ENCODE results near the gene BTBD19.
"Not testable (repeated sequence)": the region's sequence is repeated elsewhere in the genome, so short reads cannot be mapped to it uniquely, and the experiment has no call there.

The BTBD19 gene

GRCh38 chr1:44826375-44827196 lies 18.3 kb downstream of the BTBD19 start:
- in situ Hi-C loops (cut with MboI; ENCODE audit: low sequenced_read_pairs), result no loop called here

DNA sequence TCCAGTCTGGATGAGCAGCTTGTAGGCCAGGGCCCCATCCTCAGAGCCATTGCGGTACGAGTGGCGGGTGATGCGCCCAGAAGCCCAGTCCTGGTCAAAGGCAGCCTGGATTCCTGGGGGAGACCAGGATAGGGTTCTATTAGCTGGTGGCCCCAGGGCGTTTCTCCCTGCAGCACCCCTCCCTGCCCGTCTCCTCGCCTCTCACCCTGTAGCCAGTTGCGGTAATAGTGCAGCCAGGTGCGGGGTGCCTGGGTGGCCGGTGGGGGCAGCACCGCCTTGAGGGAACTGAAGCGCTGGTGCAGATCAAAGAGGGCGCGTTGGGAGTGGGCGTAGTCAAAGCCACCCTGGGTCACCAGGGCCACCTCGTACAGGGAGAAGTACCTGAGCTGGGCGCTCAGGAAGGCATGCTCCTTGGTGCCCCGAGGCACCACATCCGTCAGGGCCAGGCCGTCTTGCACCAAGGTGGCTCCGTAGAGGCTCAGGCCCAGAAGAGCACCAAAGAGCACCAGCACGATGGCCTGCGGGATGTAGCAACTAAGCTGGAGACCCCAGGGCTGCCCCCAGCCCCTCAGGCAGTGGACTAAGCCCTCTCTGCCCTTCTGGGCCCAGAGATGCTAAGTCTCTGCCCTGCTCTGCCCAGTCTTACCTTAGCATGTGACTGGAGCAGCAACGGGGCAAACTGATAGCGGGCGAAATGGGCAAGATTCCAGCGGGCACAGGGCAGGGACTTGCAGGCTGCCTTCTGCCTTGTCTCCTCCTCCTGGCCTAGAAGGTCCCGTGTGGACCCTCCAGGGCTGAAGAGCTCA lies 19.1 kb downstream of the BTBD19 start:
- in situ Hi-C loops (cut with MboI; ENCODE audit: low sequenced_read_pairs), result no loop called here

GRCh38 chr1:44828003-44828651 lies 19.8 kb downstream of the BTBD19 start:
- in situ Hi-C loops (cut with MboI; ENCODE audit: low sequenced_read_pairs), result no loop called here

GRCh38 chr1:44828841-44829440 lies 20.6 kb downstream of the BTBD19 start:
- in situ Hi-C loops (cut with MboI; ENCODE audit: low sequenced_read_pairs), result no loop called here

DNA sequence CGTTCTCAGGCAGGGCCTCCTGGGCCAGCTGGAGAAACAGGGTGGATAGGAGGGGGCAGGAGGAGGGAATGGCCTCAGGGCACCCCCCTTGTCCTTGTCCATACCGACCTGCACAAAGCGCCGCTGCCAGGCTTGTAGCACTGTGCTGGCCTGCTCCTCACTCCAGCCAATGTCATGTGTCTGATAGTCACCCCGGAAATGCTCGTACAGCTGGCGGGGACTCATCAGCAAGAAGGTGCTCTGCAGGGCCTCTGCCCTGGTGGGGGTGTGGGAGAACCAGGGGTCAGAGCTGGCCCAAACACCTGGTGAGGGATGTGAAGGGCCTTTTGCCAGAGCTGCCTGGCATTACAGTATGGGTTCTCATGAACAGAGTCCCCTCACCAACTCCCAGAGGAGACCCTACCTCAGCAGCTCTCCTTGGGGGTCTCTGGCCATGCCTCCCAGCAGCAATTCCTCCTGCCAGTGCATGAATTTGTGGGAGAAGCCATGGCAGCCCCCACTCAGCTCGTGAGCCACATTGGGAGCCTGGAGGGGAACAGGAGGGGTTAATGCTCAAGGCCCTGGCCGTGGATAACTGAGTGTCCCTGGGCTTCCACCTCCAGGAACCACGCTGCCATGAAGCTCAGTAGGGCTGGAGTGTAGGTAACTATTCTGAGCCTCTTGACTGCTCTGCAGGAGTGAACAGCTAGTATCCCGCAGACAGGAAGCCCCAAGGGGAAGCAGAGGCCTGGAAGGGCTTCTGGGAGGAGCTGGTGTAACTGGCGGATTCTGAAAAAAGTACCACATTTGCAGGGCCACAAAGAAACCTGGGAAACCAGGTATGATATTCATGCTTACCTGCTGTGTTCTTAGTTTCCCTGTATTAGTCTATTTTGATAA lies 21.4 kb downstream of the BTBD19 start:
- in situ Hi-C loops (cut with MboI; ENCODE audit: low sequenced_read_pairs), result no loop called here

DNA sequence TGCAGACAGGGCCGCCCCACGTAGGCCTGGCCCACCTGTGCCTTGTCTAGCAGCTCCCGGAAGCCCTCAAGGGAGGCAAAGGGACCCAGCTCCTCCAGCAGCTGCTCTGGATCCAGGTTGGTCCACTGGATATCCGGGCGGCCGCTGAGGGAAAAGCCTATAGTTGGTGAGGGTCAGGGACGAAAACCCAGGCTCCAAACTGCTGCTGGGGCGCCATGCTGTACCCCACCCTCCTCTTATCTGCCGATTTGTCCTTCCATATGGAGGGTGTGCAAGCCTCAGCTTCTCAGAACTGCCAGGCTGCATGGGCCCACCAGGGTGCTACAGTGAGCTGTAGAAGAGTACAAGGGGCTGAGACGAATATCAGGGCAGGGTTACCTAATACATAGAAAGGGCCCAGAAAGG lies 22.6 kb downstream of the BTBD19 start:
- in situ Hi-C loops (cut with MboI; ENCODE audit: low sequenced_read_pairs), result no loop called here

DNA sequence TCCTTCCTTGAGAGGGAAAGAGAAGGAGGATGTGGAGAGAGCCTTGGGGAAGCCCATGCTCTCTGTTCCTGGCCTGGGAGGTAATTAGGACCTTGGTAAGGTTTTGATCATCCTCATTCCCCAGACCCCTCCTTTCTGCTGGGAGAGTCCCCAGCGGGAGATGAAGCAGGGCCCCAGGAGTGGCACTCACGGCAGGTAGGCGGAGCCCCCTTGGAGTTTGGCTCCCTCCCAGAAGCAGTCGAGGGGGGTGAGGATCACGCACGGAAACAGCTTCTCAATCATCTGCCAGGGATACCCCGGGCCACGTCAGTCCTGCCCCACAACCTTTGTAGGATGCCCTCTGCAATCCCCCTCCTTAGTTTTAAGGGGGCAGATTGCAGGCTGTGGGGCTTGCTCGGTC lies 23.2 kb downstream of the BTBD19 start:
- in situ Hi-C loops (cut with MboI; ENCODE audit: low sequenced_read_pairs), result no loop called here

DNA sequence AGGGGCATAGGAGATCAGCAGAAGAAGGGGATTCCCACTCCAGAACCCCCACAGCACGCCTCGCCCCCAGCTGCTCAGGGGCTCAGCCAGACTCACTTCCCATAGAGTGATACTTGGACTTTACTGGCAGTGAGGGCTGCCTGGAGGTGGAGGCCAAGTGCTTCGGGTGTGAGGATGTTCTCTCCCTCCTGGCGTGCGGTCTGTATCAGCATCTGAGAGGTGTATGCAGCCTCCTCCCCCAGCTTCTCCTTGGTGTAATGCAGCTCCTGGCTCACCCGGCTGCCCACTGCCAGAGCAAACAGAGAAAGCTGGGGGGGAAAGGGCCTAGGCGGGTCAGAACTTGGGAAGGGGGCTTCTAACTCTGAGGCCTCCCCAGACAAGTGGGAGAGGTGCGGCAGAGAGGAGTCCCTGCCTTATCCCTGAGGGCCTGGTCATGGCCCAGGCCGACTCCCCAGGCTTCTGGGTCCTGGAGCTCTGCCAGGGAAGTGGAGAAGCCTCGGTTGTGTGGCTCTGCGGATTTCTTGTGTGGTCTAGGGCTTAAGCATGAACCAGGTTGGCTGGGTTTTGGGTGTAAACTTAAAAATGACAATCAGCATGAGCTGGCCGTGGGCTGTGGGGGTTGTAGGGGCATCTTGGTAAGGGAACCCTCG lies 23.9 kb downstream of the BTBD19 start:
- in situ Hi-C loops (cut with MboI; ENCODE audit: low sequenced_read_pairs), result no loop called here

DNA sequence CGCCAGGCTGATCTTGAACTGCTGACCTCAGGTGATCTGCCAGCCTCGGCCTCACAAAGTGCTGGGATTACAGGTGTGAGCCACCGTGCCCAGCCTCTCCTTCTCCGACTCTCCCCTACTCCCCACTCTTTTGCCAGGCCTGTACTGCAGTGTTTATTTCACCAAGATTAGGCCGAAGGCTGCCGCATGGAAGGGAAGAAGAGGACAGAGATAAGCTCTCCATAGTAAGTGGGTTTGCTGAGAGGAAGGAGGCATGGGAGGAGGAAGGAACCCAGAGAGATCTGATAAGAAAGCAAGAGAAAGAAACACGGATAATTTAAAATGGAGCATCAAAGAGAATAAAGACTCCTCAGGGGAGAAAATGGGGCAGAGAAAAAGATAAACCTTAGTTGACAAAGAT lies 26.0 kb downstream of the BTBD19 start:
- in situ Hi-C loops (cut with MboI; ENCODE audit: low sequenced_read_pairs), result no loop called here

GRCh38 chr1:44835738-44836675 lies 27.7 kb downstream of the BTBD19 start:
- in situ Hi-C loops (cut with MboI; ENCODE audit: low sequenced_read_pairs), result no loop called here

DNA sequence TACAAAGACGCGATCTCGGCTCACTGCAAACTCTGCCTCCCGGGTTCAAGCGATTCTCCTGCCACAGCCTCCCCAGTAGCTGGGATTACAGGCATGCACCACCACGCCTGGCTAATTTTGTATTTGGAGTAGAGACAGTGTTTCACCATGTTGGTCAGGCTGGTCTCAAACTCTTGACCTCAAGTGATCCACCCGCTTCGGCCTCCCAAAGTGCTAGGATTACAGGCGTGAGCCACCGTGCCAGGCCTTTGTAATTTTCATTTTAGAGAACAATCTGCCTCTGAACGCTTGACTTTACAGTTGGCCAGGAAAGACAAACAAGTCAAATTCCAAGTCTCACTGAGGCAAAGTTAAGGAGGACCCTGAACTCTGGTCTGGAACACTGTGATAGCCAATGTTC lies 30.0 kb downstream of the BTBD19 start:
- in situ Hi-C loops (cut with MboI; ENCODE audit: low sequenced_read_pairs), result not testable (repeated sequence)

- in situ Hi-C loops (cut with MboI; ENCODE audit: low sequenced_read_pairs), result no loop called here
These were observed 31.3 kb downstream of the BTBD19 start for GRCh38 chr1:44839576-44839975.

GRCh38 chr1:44842486-44842861 lies 34.2 kb downstream of the BTBD19 start:
- in situ Hi-C loops (cut with MboI; ENCODE audit: low sequenced_read_pairs), result no loop called here

- in situ Hi-C loops (cut with MboI; ENCODE audit: low sequenced_read_pairs), result no loop called here
These were observed 34.7 kb downstream of the BTBD19 start, which contains the start of gene PTCH2 for GRCh38 chr1:44842862-44843655. TSS of gene PTCH2 (minus strand) at chr1:44843253. CDS start at chr1:44842932, 321 bp downstream.

- in situ Hi-C loops (cut with MboI; ENCODE audit: low sequenced_read_pairs), result no loop called here
These were observed 38.7 kb downstream of the BTBD19 start for GRCh38 chr1:44846985-44847384.

- in situ Hi-C loops (cut with MboI; ENCODE audit: low sequenced_read_pairs), result no loop called here
These were observed 39.5 kb downstream of the BTBD19 start for GRCh38 chr1:44847845-44848244.

DNA sequence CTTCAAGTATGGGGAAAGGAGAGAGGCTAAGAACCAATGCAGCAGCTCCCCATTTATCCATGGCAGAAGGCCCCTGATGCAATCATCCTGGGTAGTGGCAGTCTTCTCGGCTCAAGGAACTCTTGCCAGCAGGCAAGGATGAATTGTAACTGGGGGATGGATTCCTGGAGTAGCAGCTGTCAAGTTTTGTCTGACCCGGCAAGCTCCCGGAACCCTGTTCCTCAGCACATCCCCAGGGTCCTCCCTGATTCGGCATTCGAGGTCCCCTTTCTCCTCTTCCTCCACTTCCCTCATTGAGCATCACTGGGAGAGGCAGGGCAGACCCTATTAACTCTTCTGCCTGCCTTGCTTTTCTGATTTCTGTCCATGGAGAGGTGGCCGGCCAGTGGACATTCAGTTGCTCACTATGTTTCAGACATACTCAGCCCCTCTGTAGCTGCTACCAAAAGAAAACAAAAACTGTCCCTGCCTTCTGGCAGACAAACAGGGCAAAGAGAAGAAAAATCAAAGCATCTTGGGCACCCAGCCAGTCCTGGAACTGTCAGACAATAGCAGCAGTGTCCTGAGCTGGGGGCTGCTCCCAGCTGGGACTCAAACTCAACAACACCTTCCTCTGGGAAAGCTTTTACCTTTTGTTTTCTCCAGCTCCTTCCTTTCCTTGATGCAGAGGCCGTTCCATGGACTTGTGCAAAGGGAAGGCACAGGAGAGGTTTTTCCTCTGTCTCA lies 40.3 kb downstream of the BTBD19 start:
- in situ Hi-C loops (cut with MboI; ENCODE audit: low sequenced_read_pairs), result no loop called here

Data from HL-60/S4 (cell line).